OCI-LY7 (cell line): ENCODE data around the gene UBE2C.

ENCODE experiments used
- EZH2phosphoT487 ChIP-seq: fragments of 200-600 bp; sonication (generic); IDR thresholded peaks from 2 replicates; pipeline ENCODE4 v1.6.1; 2018; ENCODE audit warnings: low read depth, borderline replicate concordance, mild to moderate bottlenecking, mixed run types, antibody characterized with exemption, low read length, moderate library complexity, mixed read lengths
- TF ChIP-seq, protein P1 (sequence below): fragments of 200-600 bp; sonication (generic); conservative IDR thresholded peaks from 2 replicates; pipeline ENCODE4 v1.5.1; 2014; ENCODE audit warnings: mild to moderate bottlenecking, antibody characterized with exemption, low read length, moderate library complexity, mixed read lengths

DNA sequence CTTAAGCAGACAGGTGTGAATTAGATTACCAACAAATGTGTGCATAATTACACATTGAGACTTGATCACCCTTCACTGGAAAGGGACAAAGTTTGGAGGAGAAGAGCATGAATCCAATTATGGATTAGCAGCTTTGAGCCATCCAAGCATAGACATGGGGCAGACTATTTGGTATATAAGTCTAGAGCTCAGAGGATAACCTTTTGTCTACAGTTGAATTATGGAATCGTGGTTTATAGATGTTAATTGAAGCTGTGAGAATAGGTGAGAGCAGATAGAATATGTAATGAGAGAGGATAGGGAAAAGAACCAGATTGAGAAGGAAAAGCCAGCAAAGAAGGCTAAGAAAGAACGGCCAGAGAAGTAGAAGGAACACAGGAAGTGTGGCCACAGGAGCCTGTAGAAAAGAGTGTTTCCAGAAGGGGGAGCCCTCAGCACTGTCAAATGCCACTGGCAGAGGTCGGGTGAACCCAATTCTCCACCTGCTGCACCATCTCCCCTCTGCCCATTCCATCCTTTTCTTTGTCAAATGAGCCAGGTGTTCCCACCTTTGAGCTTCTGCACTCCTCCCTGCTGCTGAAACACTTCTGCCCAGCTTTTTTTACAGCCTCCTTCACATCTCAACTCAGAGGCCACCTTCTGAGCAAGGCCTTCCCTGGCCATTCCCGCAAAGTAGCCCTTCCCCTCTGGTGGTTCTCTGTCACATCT lies 13.4 kb upstream of the UBE2C start:
- TF ChIP-seq, protein P1, sequence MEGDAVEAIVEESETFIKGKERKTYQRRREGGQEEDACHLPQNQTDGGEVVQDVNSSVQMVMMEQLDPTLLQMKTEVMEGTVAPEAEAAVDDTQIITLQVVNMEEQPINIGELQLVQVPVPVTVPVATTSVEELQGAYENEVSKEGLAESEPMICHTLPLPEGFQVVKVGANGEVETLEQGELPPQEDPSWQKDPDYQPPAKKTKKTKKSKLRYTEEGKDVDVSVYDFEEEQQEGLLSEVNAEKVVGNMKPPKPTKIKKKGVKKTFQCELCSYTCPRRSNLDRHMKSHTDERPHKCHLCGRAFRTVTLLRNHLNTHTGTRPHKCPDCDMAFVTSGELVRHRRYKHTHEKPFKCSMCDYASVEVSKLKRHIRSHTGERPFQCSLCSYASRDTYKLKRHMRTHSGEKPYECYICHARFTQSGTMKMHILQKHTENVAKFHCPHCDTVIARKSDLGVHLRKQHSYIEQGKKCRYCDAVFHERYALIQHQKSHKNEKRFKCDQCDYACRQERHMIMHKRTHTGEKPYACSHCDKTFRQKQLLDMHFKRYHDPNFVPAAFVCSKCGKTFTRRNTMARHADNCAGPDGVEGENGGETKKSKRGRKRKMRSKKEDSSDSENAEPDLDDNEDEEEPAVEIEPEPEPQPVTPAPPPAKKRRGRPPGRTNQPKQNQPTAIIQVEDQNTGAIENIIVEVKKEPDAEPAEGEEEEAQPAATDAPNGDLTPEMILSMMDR, result peak; percentile 84
- TF ChIP-seq EZH2phosphoT487, result no peak
